ENCODE results near the gene HYAL2.
A peak's percentile ranks its signal among the peaks of the same experiment; 100 is the strongest.

The HYAL2 gene

GRCh38 chr3:50350527-50351322 lies 28.2 kb upstream of the HYAL2 start, which contains the start of the genes CYB561D2 and NPRL2:
Gene CYB561D2 (plus strand): TSS chr3:50350862. CDS start chr3:50351434, 572 bp downstream.
Gene NPRL2 (minus strand): TSS chr3:50350775. CDS start chr3:50350652, 123 bp downstream.
- DNase-seq = peak; percentile 99

- DNase-seq = no peak
Measured at GRCh38 chr3:50350213-50350526, 27.6 kb upstream of the HYAL2 start.

GRCh38 chr3:50347187-50347813 lies 24.8 kb upstream of the HYAL2 start:
- DNase-seq = peak; percentile 82

- peak; percentile 87 for DNase-seq
Measured at GRCh38 chr3:50345586-50346234, 23.2 kb upstream of the HYAL2 start, which contains the start of gene ZMYND10. Gene ZMYND10 (minus strand): TSS chr3:50345732. CDS start chr3:50345579, 153 bp downstream.

GRCh38 chr3:50345008-50345407 lies 22.5 kb upstream of the HYAL2 start:
- DNase-seq = no peak

- no peak for DNase-seq
Measured at GRCh38 chr3:50342813-50343633, 20.5 kb upstream of the HYAL2 start.

- DNase-seq = no peak
Measured at GRCh38 chr3:50341996-50342650, 19.6 kb upstream of the HYAL2 start.

- peak; percentile 35 for DNase-seq
Measured at GRCh38 chr3:50341537-50341936, 19.0 kb upstream of the HYAL2 start.

GRCh38 chr3:50340448-50341329 lies 18.1 kb upstream of the HYAL2 start, which contains the start of gene RASSF1:
Gene RASSF1 (minus strand): TSS chr3:50340836. CDS start chr3:50340805, 31 bp downstream.
- DNase-seq = peak; percentile 82

GRCh38 chr3:50340147-50340447 lies 17.6 kb upstream of the HYAL2 start:
- DNase-seq = no peak

GRCh38 chr3:50339485-50340146 lies 17.1 kb upstream of the HYAL2 start:
- no peak for DNase-seq

- DNase-seq = no peak
Measured at GRCh38 chr3:50338965-50339364, 16.4 kb upstream of the HYAL2 start.

GRCh38 chr3:50337175-50337861 lies 14.8 kb upstream of the HYAL2 start:
- peak; percentile 98 for DNase-seq

GRCh38 chr3:50336452-50337174 lies 14.1 kb upstream of the HYAL2 start:
- DNase-seq = peak; percentile 69

GRCh38 chr3:50334339-50335075 lies 12.0 kb upstream of the HYAL2 start:
- no peak for DNase-seq

GRCh38 chr3:50333744-50334328 lies 11.3 kb upstream of the HYAL2 start:
- no peak for DNase-seq

- DNase-seq = no peak
Measured at GRCh38 chr3:50331364-50331907, 8.9 kb upstream of the HYAL2 start.

GRCh38 chr3:50330330-50330729 lies 7.8 kb upstream of the HYAL2 start:
- no peak for DNase-seq
